Spleen (tissue), 7 donors: ENCODE data around the gene AKAP13.

ENCODE experiments used
- CTCF ChIP-seq, 11 experiments: fragments of 200-600 bp in 7 of 11; fragments of 450-650 bp in 4 of 11; sonication (generic) in 4 of 11; IDR thresholded peaks in 8 of 11; conservative IDR thresholded peaks in 3 of 11; 1 replicate in 7 of 11; 2 replicates in 4 of 11; pipeline versions ENCODE4 v1.4.0 to v1.8.0; 2016 to 2021; ENCODE audit warnings: antibody characterized with exemption in 11 of 11, inconsistent platforms in 4 of 11, mild to moderate bottlenecking in 1 of 11
- POLR2AphosphoS5 ChIP-seq, 3 donors: sonication (generic); formaldehyde crosslinking; IDR thresholded peaks; one replicate each; pipeline ENCODE4 v1.5.1; 2017; ENCODE audit warnings: antibody characterized with exemption in 3 of 3
- donor health status: DM: no; HTN: no; CAD: no; lungs with moderate emphysema.
- donor health status: DM: no; HTN: no; CAD: no.
- donor health status: DM: no; HTN: no; CAD: no.

- TF ChIP-seq CTCF (IDR thresholded peaks at IDR 0.05 in 8 of 11, conservative IDR thresholded peaks at IDR 0.05 in 3 of 11) (no peak), POLR2AphosphoS5 (IDR thresholded peaks at IDR 0.05) (peak in 1 of 3 donors; percentile 22)
These were observed 241.9 kb downstream of the AKAP13 start for GRCh38 chr15:85622221-85622831.
